Astrocyte (in vitro differentiated cells and primary cell): Measurements from ENCODE around the gene ZNF426. TPM values are rescaled to one million over a fixed set of nuclear protein-coding genes. Genes with fewer than 3 reads are reported as not detected.

Experiments used
- DNase-seq: peaks from one replicate; pipeline ENCODE4 v3.0.0-alpha.2; 2010; ENCODE audit warnings: low read depth
- FAIRE-seq: peaks from 2 replicates; lab custom pipeline; 2011; peaks lifted over from hg19 to GRCh38; lab: Jason Lieb, UNC
- H2AFZ ChIP-seq: 2 replicates; pipeline ENCODE4 v1.6.0; 2012; ENCODE audit warnings: low read depth, low read length, inconsistent platforms
- H3K27ac ChIP-seq: 2 replicates; pipeline ENCODE4 v1.5.1; 2011; ENCODE audit warnings: low read depth, low read length, inconsistent platforms
- H3K27me3 ChIP-seq: 2 replicates; pipeline ENCODE4 v1.6.0; 2011; ENCODE audit warnings: low read length, inconsistent platforms; ENCODE audit not compliant: insufficient read depth
- H3K36me3 ChIP-seq: 2 replicates; pipeline ENCODE4 v1.5.1; 2011; ENCODE audit warnings: low read length, inconsistent platforms; ENCODE audit not compliant: insufficient read depth
- H3K4me1 ChIP-seq: 2 replicates; pipeline ENCODE4 v1.5.1; 2011; ENCODE audit warnings: low read length, inconsistent platforms; ENCODE audit not compliant: insufficient read depth
- H3K4me2 ChIP-seq: 2 replicates; pipeline ENCODE4 v1.6.0; 2012; ENCODE audit warnings: low read length, inconsistent platforms
- H3K4me3 ChIP-seq: 2 replicates; pipeline ENCODE4 v1.5.1; 2011; ENCODE audit warnings: low read depth, mild to moderate bottlenecking, low read length, inconsistent platforms; ENCODE audit not compliant: insufficient read depth
- H3K79me2 ChIP-seq: 2 replicates; pipeline ENCODE4 v1.6.0; 2012; ENCODE audit warnings: mild to moderate bottlenecking, low read length, inconsistent platforms; ENCODE audit not compliant: insufficient read depth
- H3K9ac ChIP-seq: 2 replicates; pipeline ENCODE4 v1.6.0; 2012; ENCODE audit warnings: mild to moderate bottlenecking, low read length, inconsistent platforms
- H3K9me3 ChIP-seq: 2 replicates; pipeline ENCODE4 v1.5.1; 2012; ENCODE audit warnings: low read depth, mild to moderate bottlenecking, low read length, inconsistent platforms; ENCODE audit not compliant: insufficient read depth
- H4K20me1 ChIP-seq: 2 replicates; pipeline ENCODE4 v1.6.0; 2012; ENCODE audit warnings: low read length, inconsistent platforms; ENCODE audit not compliant: insufficient read depth
- H3K27ac Mint-ChIP-seq: one replicate; pipeline ENCODE4 v1.8.0; 2021; ENCODE audit warnings: mild to moderate bottlenecking, mixed read lengths; ENCODE audit not compliant: unreplicated experiment
- H3K27me3 Mint-ChIP-seq: one replicate; pipeline ENCODE4 v1.8.0; 2021; ENCODE audit warnings: low read depth, mixed read lengths; ENCODE audit not compliant: unreplicated experiment
- H3K36me3 Mint-ChIP-seq: one replicate; pipeline ENCODE4 v1.8.0; 2021; ENCODE audit warnings: low read depth, mixed read lengths; ENCODE audit not compliant: unreplicated experiment
- H3K4me1 Mint-ChIP-seq: one replicate; pipeline ENCODE4 v1.8.0; 2021; ENCODE audit warnings: low read depth, mixed read lengths; ENCODE audit not compliant: unreplicated experiment
- H3K4me3 Mint-ChIP-seq: one replicate; pipeline ENCODE4 v1.8.0; 2021; ENCODE audit warnings: mild to moderate bottlenecking, moderate library complexity, mixed read lengths; ENCODE audit not compliant: unreplicated experiment
- H3K9me3 Mint-ChIP-seq: one replicate; pipeline ENCODE4 v1.8.0; 2021; ENCODE audit warnings: mild to moderate bottlenecking, mixed read lengths; ENCODE audit not compliant: unreplicated experiment
- CTCF ChIP-seq: IDR thresholded peaks from 2 replicates; pipeline ENCODE4 v1.5.1; 2011; ENCODE audit warnings: low read depth, mild to moderate bottlenecking, inconsistent platforms, low read length, moderate library complexity; ENCODE audit not compliant: insufficient read depth
- EZH2 ChIP-seq: IDR thresholded peaks from 2 replicates; pipeline ENCODE4 v1.6.1; 2012; ENCODE audit warnings: mild to moderate bottlenecking, low read length, inconsistent platforms; ENCODE audit not compliant: insufficient read depth
- total RNA-seq: library from RNA; stranded (reverse); gene quantifications from 2 replicates; pipeline ENCODE4 v1.2.1, GENCODE V29; 2021

ZNF426 gene
- total RNA-seq, 1 donor from 2014 or later = 34.8 TPM

GRCh38 chr19:9570255-9570654 lies 31.8 kb upstream of the ZNF426 start:
- peaks cover 28% of the 10 kb centered on the region for H3K36me3 ChIP-seq
- Mint-ChIP-seq H3K27ac (no peak overlapping the region), H3K36me3 (peaks cover 74% of the 10 kb centered on the region), H3K27me3 (no peaks in the 10 kb centered on the region), H3K9me3 (peaks cover 50% of the 10 kb centered on the region), H3K4me3 (no peak overlapping the region), H3K4me1 (peaks cover 11% of the 10 kb centered on the region)
- no peaks in the 10 kb centered on the region for H3K27me3 ChIP-seq
- H3K4me1 ChIP-seq = no peaks in the 10 kb centered on the region
- H3K9me3 ChIP-seq = peaks cover 52% of the 10 kb centered on the region
- TF ChIP-seq CTCF (no peak), EZH2 (no peak)
- H3K4me3 ChIP-seq = no peak overlapping the region
- no peak overlapping the region for H3K9ac ChIP-seq
- no peak overlapping the region for H3K4me2 ChIP-seq
- no peak overlapping the region for H2AFZ ChIP-seq
- peaks cover 84% of the 10 kb centered on the region for H3K79me2 ChIP-seq
- no peak overlapping the region for H3K27ac ChIP-seq
- peaks cover 61% of the 10 kb centered on the region for H4K20me1 ChIP-seq
- no peak for FAIRE-seq
- DNase-seq = no peak

GRCh38 chr19:9566729-9567128 lies 28.3 kb upstream of the ZNF426 start:
- H3K9me3 ChIP-seq = peaks cover 66% of the 10 kb centered on the region
- TF ChIP-seq CTCF = no peak
- TF ChIP-seq EZH2 = no peak
- H4K20me1 ChIP-seq = peaks cover 31% of the 10 kb centered on the region
- H3K27me3 ChIP-seq = no peaks in the 10 kb centered on the region
- H3K27ac ChIP-seq = no peak overlapping the region
- H3K4me2 ChIP-seq = no peak overlapping the region
- H2AFZ ChIP-seq = no peak overlapping the region
- H3K79me2 ChIP-seq = peaks cover 72% of the 10 kb centered on the region
- DNase-seq = no peak
- peaks cover 72% of the 10 kb centered on the region for H3K9me3 Mint-ChIP-seq
- no peak for FAIRE-seq
- H3K36me3 ChIP-seq = peaks cover 58% of the 10 kb centered on the region
- no peak overlapping the region for H3K9ac ChIP-seq
- no peaks in the 10 kb centered on the region for H3K27me3 Mint-ChIP-seq
- peaks cover under 1% of the 10 kb centered on the region for H3K4me1 Mint-ChIP-seq
- H3K27ac Mint-ChIP-seq = peak overlapping the region; percentile 8
- peaks cover 81% of the 10 kb centered on the region for H3K36me3 Mint-ChIP-seq
- no peak overlapping the region for H3K4me3 ChIP-seq
- H3K4me1 ChIP-seq = no peaks in the 10 kb centered on the region
- H3K4me3 Mint-ChIP-seq = no peak overlapping the region

- no peaks in the 10 kb centered on the region for H3K27me3 Mint-ChIP-seq
- Histone ChIP-seq H3K79me2 (peaks cover 66% of the 10 kb centered on the region), H4K20me1 (peaks cover 25% of the 10 kb centered on the region), H3K4me3 (no peak overlapping the region), H3K36me3 (peaks cover 62% of the 10 kb centered on the region), H3K4me2 (no peak overlapping the region), H3K9ac (no peak overlapping the region), H3K9me3 (peaks cover 69% of the 10 kb centered on the region), H3K27ac (no peak overlapping the region), H3K4me1 (no peaks in the 10 kb centered on the region), H2AFZ (no peak overlapping the region), H3K27me3 (no peaks in the 10 kb centered on the region)
- FAIRE-seq = no peak
- peaks cover 77% of the 10 kb centered on the region for H3K9me3 Mint-ChIP-seq
- peaks cover 82% of the 10 kb centered on the region for H3K36me3 Mint-ChIP-seq
- no peak for TF ChIP-seq EZH2
- TF ChIP-seq CTCF = no peak
- no peak overlapping the region for H3K4me3 Mint-ChIP-seq
- DNase-seq = peak; percentile 26
- H3K4me1 Mint-ChIP-seq = no peaks in the 10 kb centered on the region
- H3K27ac Mint-ChIP-seq = peak overlapping the region; percentile 8
Measured at GRCh38 chr19:9565900-9566705, 27.7 kb upstream of the ZNF426 start.
